ENCODE data around the gene ZBTB16.

ZBTB16 gene

DNA sequence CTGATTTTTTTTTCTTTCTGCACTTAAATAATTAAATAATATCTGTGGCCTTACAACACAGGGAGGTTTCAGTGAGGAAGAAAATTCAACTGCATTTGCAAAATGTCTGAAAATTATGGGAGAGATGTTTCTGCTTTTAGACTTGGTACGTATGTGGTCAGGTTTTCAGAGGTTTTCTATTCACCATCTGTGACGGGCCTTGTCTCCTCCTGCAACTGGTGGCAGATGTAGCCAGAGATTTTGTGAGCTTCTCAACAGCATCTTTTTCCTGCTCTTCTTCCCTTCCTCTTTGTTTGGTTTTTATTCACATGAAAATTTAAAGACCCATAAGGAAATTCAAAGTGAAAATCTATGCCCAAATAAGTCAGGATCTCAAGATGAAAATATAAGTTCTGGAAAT, 38.3 kb downstream of the ZBTB16 start:
- Histone ChIP-seq H3K36me3 (no peaks in the 10 kb centered on the region), H3K27me3 (ENCODE audit: insufficient read depth, low read depth, severe bottlenecking) (peaks cover 7% of the 10 kb centered on the region), H3K9me3 (ENCODE audit: severe bottlenecking) (no peaks in the 10 kb centered on the region), H3K4me3 (ENCODE audit: low read depth, low read length) (no peak overlapping the region), H3K27ac (no peak overlapping the region)
- TF ChIP-seq CTCF (IDR thresholded peaks at IDR 0.05; ENCODE audit: low read depth, low read length): no peak
- no peak for DNase-seq

DNA sequence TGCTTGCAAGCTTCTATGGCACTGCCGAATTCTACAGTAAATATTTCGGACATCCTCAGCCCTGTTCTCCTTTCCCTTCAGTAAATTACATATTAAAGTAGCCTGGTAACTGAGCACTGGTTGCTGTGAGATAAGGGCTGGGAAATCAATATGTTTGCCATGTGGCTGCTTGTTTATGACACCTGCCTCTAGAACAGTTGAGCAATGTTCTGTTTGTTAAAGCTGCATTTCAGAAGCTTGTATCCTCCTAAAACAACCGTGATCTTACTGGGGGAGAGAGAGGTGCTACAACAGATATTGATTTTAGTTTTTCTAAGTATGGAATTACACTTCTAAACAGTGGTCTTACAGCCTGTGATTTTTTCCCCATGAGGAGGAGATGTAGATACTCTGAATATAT, 39.4 kb downstream of the ZBTB16 start:
- no peak for DNase-seq
- H3K36me3 ChIP-seq: no peaks in the 10 kb centered on the region

GRCh38 chr11:114099392-114100178, 40.1 kb downstream of the ZBTB16 start:
- no peak overlapping the region for H3K27ac ChIP-seq
- no peak for TF ChIP-seq CTCF (IDR thresholded peaks at IDR 0.05; ENCODE audit: low read depth, low read length)

More for the DNA sequence above, 39.4 kb downstream of the ZBTB16 start:
- no peak overlapping the region for H3K27ac ChIP-seq
- H3K9me3 ChIP-seq (ENCODE audit: severe bottlenecking): no peaks in the 10 kb centered on the region
- TF ChIP-seq CTCF (IDR thresholded peaks at IDR 0.05; ENCODE audit: low read depth, low read length): no peak
- H3K4me3 ChIP-seq (ENCODE audit: low read depth, low read length): no peak overlapping the region
- peaks cover 7% of the 10 kb centered on the region for H3K27me3 ChIP-seq (ENCODE audit: insufficient read depth, low read depth, severe bottlenecking)

GRCh38 chr11:114102993-114103896, 43.7 kb downstream of the ZBTB16 start:
- Histone ChIP-seq H3K4me3 (ENCODE audit: low read depth, low read length) (no peak overlapping the region), H3K36me3 (no peaks in the 10 kb centered on the region), H3K27me3 (ENCODE audit: insufficient read depth, low read depth, severe bottlenecking) (no peaks in the 10 kb centered on the region), H3K9me3 (ENCODE audit: severe bottlenecking) (no peaks in the 10 kb centered on the region), H3K27ac (no peak overlapping the region)
- no peak for DNase-seq
- no peak for TF ChIP-seq CTCF (IDR thresholded peaks at IDR 0.05; ENCODE audit: low read depth, low read length)

More at GRCh38 chr11:114099392-114100178, 40.1 kb downstream of the ZBTB16 start:
- H3K27me3 ChIP-seq (ENCODE audit: insufficient read depth, low read depth, severe bottlenecking): peaks cover 7% of the 10 kb centered on the region
- no peaks in the 10 kb centered on the region for H3K36me3 ChIP-seq
- peak; percentile 16 for DNase-seq
- H3K4me3 ChIP-seq (ENCODE audit: low read depth, low read length): no peak overlapping the region
- H3K9me3 ChIP-seq (ENCODE audit: severe bottlenecking): no peaks in the 10 kb centered on the region

DNA sequence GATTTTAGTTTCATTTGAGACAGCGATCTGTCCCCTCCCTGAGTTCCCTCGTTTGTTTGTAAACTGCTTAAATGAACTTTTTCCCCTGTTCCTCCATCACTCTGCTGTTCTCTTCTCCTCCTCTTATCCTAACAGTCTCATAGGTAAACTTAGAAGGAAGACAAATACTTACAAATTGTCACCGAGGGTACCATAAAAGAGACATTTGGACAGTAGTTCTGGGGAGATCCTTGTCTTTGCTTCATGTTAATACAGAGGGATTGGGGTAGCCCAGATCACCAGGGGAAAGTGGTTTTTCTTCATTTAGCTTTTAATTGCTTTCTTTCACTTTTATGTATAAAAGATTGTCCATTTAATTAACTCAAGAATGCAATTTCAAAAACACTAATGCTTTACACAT, 46.1 kb downstream of the ZBTB16 start:
- H3K27me3 ChIP-seq (ENCODE audit: insufficient read depth, low read depth, severe bottlenecking): no peaks in the 10 kb centered on the region
- H3K4me3 ChIP-seq (ENCODE audit: low read depth, low read length): no peak overlapping the region
- TF ChIP-seq CTCF (IDR thresholded peaks at IDR 0.05; ENCODE audit: low read depth, low read length): no peak
- DNase-seq: no peak
- H3K27ac ChIP-seq: no peak overlapping the region
- no peaks in the 10 kb centered on the region for H3K36me3 ChIP-seq
- no peaks in the 10 kb centered on the region for H3K9me3 ChIP-seq (ENCODE audit: severe bottlenecking)

Measured in WERI-Rb-1 (cell line).